Upper lobe of left lung (tissue), 4 donors: Measurements from ENCODE around the gene TGFBR3.

ENCODE experiments used
- CTCF ChIP-seq, 6 experiments: fragments of 450-650 bp in 4 of 6; fragments of 200-600 bp in 2 of 6; sonication (generic) in 2 of 6; IDR thresholded peaks; one replicate each; pipeline ENCODE4 v1.5.1; 2016 to 2019; ENCODE audit warnings: antibody characterized with exemption in 6 of 6
- EP300 ChIP-seq, 4 donors: sonication (generic); formaldehyde crosslinking; IDR thresholded peaks; one replicate each; pipeline ENCODE4 v1.5.1; 2017; ENCODE audit warnings: antibody characterized with exemption in 4 of 4, control low read depth in 2 of 4
- POLR2A ChIP-seq, 4 donors: fragments of 450-650 bp; IDR thresholded peaks; one replicate each; pipeline ENCODE4 v1.5.1; 2016 to 2017; ENCODE audit warnings: antibody characterized with exemption in 4 of 4, mild to moderate bottlenecking in 2 of 4
- POLR2AphosphoS5 ChIP-seq, 2 donors: sonication (generic); formaldehyde crosslinking; IDR thresholded peaks; one replicate each; pipeline ENCODE4 v1.5.1; 2017; ENCODE audit warnings: antibody characterized with exemption in 2 of 2

DNA sequence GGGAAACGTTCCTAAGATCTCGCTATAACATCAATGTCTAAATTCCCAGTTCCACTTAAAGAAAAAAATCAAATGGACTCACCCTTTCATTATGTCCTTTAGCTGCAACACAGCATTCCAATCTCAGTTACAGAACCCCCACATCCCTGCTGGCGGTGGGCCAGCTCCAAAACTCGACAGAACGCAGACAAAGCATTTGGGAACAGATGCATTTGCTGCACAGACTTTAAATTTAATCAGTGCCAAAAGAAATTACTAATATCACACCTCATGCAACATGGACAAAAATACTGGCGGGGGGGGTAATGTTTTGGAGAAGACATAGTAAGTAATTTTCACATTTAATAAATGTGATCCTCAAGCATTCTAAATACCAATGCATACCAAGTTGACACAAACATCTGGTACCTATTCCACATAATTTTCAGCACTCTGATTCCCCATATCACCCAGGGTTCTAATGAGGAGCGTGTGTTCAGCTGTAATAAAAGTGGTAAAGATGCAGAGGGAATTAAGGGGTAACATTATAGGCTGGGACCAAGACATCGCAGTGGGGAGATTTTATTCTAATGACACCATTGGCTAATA lies 79.7 kb downstream of the TGFBR3 start:
- no peak for TF ChIP-seq POLR2AphosphoS5 (IDR thresholded peaks at IDR 0.05)
- TF ChIP-seq CTCF (IDR thresholded peaks at IDR 0.05) = no peak
- TF ChIP-seq POLR2A (IDR thresholded peaks at IDR 0.05) = no peak
- TF ChIP-seq EP300 (IDR thresholded peaks at IDR 0.05) = no peak
